K562 (cell line): ENCODE measurements around the gene AMN1. TPM values are rescaled to one million over a fixed set of nuclear protein-coding genes. Genes with fewer than 3 reads are reported as not detected.

Source experiments
- ATAC-seq: fragments of 200-7000 bp; cut with Tn5 transposase; 3 replicates; pipeline ENCODE4 v1.9.1; 2020; ENCODE audit warnings: moderate library complexity
- BruUV-seq: library from RNA; stranded (reverse); fragments of 400-500 nt; replicated peaks from 2 replicates; lab custom pipeline; 2021; lab: Mats Ljungman, UMichigan
- CTCF ChIA-PET: fragments of 300-600 bp; formaldehyde crosslinking; extraction: SDS; loops from one replicate; lab custom pipeline; 2021; ENCODE audit warnings: low intra/inter-chr PET ratio; lab: Yijun Ruan, JAX
- POLR2A ChIA-PET: fragments of 300-600, 350-650 bp; sonication (Branson Sonifier 250); formaldehyde crosslinking; extraction: SDS; loops from one replicate; lab custom pipeline; 2021; ENCODE audit warnings: antibody characterized with exemption, inconsistent platforms; lab: Yijun Ruan, JAX
- DNase-seq, 4 experiments: peaks; one replicate each; pipeline versions ENCODE4 v3.0.0 to v3.0.0-alpha.2; 2011 to 2018; ENCODE audit warnings: low spot score in 3 of 4, mixed read lengths in 3 of 4; ENCODE audit errors: extremely low read depth in 1 of 4
- FAIRE-seq: peaks from 2 replicates; lab custom pipeline; 2011; peaks lifted over from hg19 to GRCh38; lab: Jason Lieb, UNC
- H2AFZ ChIP-seq: 2 replicates; pipeline ENCODE4 v1.6.0; 2011; ENCODE audit warnings: low read depth, low read length, control low read depth, inconsistent platforms
- H3K27ac ChIP-seq: fragments of 200-600 bp; 3 replicates; pipeline ENCODE4 v1.8.0; 2011; ENCODE audit warnings: low read depth, mild to moderate bottlenecking, control low read depth, inconsistent platforms, low read length, moderate library complexity, mixed read lengths; ENCODE audit errors: extremely low read depth
- H3K27me3 ChIP-seq, 2 experiments: fragments of 300-600 bp in 1 of 2; 2 replicates in 1 of 2; 3 replicates in 1 of 2; pipeline versions ENCODE4 v1.6.0 to v1.8.0; 2011; ENCODE audit warnings: inconsistent platforms in 2 of 2, low read length in 2 of 2, mild to moderate bottlenecking in 1 of 2, mixed read lengths in 1 of 2, moderate library complexity in 1 of 2; ENCODE audit not compliant: control insufficient read depth in 2 of 2, insufficient read depth in 2 of 2
- H3K36me3 ChIP-seq: fragments of 300-600 bp; 3 replicates; pipeline ENCODE4 v1.8.0; 2011; ENCODE audit warnings: mild to moderate bottlenecking, low read length, inconsistent platforms; ENCODE audit not compliant: control insufficient read depth, insufficient read depth
- H3K4me1 ChIP-seq, 2 experiments: fragments of 200-600 bp in 1 of 2; replicated peaks in 1 of 2; 2 replicates in 1 of 2; 3 replicates in 1 of 2; pipeline versions ENCODE4 v1.5.1 to v1.8.0; 2011; ENCODE audit warnings: inconsistent platforms in 2 of 2, low read length in 2 of 2, mild to moderate bottlenecking in 1 of 2, mixed read lengths in 1 of 2, moderate library complexity in 1 of 2; ENCODE audit not compliant: control insufficient read depth in 2 of 2, insufficient read depth in 2 of 2
- H3K4me2 ChIP-seq: 2 replicates; pipeline ENCODE4 v1.6.1; 2011; ENCODE audit warnings: low read length, control low read depth, inconsistent platforms, mixed read lengths; ENCODE audit not compliant: insufficient read depth
- H3K4me3 ChIP-seq: fragments of 200-600 bp; sonication (generic), shearing (Covaris generic); 2 replicates; pipeline ENCODE4 v1.5.1; 2016; ENCODE audit warnings: control low read depth, inconsistent platforms
- H3K79me2 ChIP-seq: fragments of 200-600 bp; 3 replicates; pipeline ENCODE4 v1.8.0; 2011; ENCODE audit warnings: low read length, inconsistent platforms; ENCODE audit not compliant: control insufficient read depth, insufficient read depth
- H3K9ac ChIP-seq, 2 experiments: 2 replicates each; pipeline versions ENCODE4 v1.6.0 to v1.6.1; 2011; ENCODE audit warnings: low read depth in 2 of 2, low read length in 2 of 2, control low read depth in 1 of 2, inconsistent platforms in 1 of 2, mild to moderate bottlenecking in 1 of 2, mixed read lengths in 1 of 2; ENCODE audit not compliant: insufficient read depth in 1 of 2
- H3K9me1 ChIP-seq: one replicate; pipeline ENCODE4 v1.6.0; 2011; ENCODE audit warnings: inconsistent platforms, mild to moderate bottlenecking, low read length, moderate library complexity; ENCODE audit not compliant: control insufficient read depth, insufficient read depth
- H3K9me3 ChIP-seq: replicated peaks from 2 replicates; pipeline ENCODE4 v1.5.1; 2011; ENCODE audit warnings: low read depth, low read length, inconsistent platforms; ENCODE audit not compliant: control insufficient read depth, insufficient read depth
- H4K20me1 ChIP-seq: replicated peaks from 2 replicates; pipeline ENCODE4 v1.6.1; 2011; ENCODE audit warnings: low read length, inconsistent platforms, mixed read lengths; ENCODE audit not compliant: control insufficient read depth, insufficient read depth
- CREM ChIP-seq: IDR thresholded peaks from 2 replicates; pipeline ENCODE4 v1.6.1; 2014; ENCODE audit warnings: antibody characterized with exemption, low read depth
- E2F8 ChIP-seq: fragments of 450-650 bp; IDR thresholded peaks from 2 replicates; pipeline ENCODE4 v1.7.1; 2018; ENCODE audit warnings: mild to moderate bottlenecking, low read depth; ENCODE audit not compliant: partially characterized antibody
- HDAC2 ChIP-seq: fragments of 450-650 bp; IDR thresholded peaks from 2 replicates; pipeline ENCODE4 v1.6.1; 2016; ENCODE audit warnings: mild to moderate bottlenecking
- MXI1 ChIP-seq: IDR thresholded peaks from 2 replicates; pipeline ENCODE4 v1.6.1; 2011; ENCODE audit warnings: low read depth, mild to moderate bottlenecking, improper control_type of control experiment, low read length
- POLR2AphosphoS5 ChIP-seq: IDR thresholded peaks from 2 replicates; pipeline ENCODE4 v1.6.1; 2011; ENCODE audit warnings: mild to moderate bottlenecking, low read depth, low read length, moderate library complexity; ENCODE audit not compliant: control insufficient read depth, insufficient read depth
- SP2 ChIP-seq: IDR thresholded peaks from 2 replicates; pipeline ENCODE4 v1.6.1; 2011; ENCODE audit warnings: mild to moderate bottlenecking, low read depth, low read length, moderate library complexity; ENCODE audit not compliant: poor library complexity, severe bottlenecking; ENCODE audit errors: extremely low read depth
- SRSF1 ChIP-seq: fragments of 200-400 bp; formaldehyde crosslinking; IDR thresholded peaks from 2 replicates; pipeline ENCODE4 v1.6.1; 2017; ENCODE audit warnings: mild to moderate bottlenecking, low read depth, low read length, moderate library complexity
- TRIM28 ChIP-seq: fragments of 450-650 bp; IDR thresholded peaks from 2 replicates; pipeline ENCODE4 v1.6.1; 2017
- YY1 ChIP-seq, 3 experiments: IDR thresholded peaks; 2 replicates each; pipeline ENCODE4 v1.6.1; 2011; ENCODE audit warnings: low read length in 2 of 3, mild to moderate bottlenecking in 2 of 3, moderate library complexity in 2 of 3, borderline replicate concordance in 1 of 3, control low read depth in 1 of 3, low read depth in 1 of 3; ENCODE audit not compliant: insufficient read depth in 3 of 3, insufficient replicate concordance in 2 of 3, control insufficient read depth in 1 of 3, insufficient read length in 1 of 3; ENCODE audit errors: extremely low read depth in 1 of 3
- ZNF175 ChIP-seq: fragments of 200-800 bp; sonication (Bioruptor generic); IDR thresholded peaks from 2 replicates; pipeline ENCODE4 v1.6.1; 2016; ENCODE audit warnings: low read depth, mild to moderate bottlenecking, missing genetic modification characterization, missing compliant biosample characterization
- ZNF239 ChIP-seq: fragments of 250-450 bp; sonication (Bioruptor Pico); IDR thresholded peaks from 2 replicates; pipeline ENCODE4 v1.4.0; 2020; ENCODE audit warnings: mild to moderate bottlenecking
- ZNF431 ChIP-seq: sonication (generic); formaldehyde crosslinking; IDR thresholded peaks from 2 replicates; pipeline ENCODE4 v1.8.0; 2022; ENCODE audit warnings: mild to moderate bottlenecking, missing genetic modification reagents
- ZNF785 ChIP-seq: fragments of 250-450 bp; sonication (Bioruptor Pico); IDR thresholded peaks from 2 replicates; pipeline ENCODE4 v1.4.0; 2020; ENCODE audit warnings: mild to moderate bottlenecking
- WGBS: fragments of 100-300 bp; shearing (Covaris generic); methylation state at CpG from one replicate; pipeline ENCODE4 v1.1.6; 2016; ENCODE audit warnings: low coverage, mixed read lengths; ENCODE audit not compliant: insufficient coverage; ENCODE audit errors: missing lambda C conversion rate; 5-methylcytosine and 5-hydroxymethylcytosine counted together
- in situ Hi-C: fragments of 300-500 bp; cut with MboI; formaldehyde crosslinking; loops from 4 replicates; pipeline ENCODE4 v1.15.0; 2018; ENCODE audit warnings: inconsistent platforms, mixed read lengths
- intact Hi-C: fragments of 100-400 bp; cut with micrococcal nuclease; formaldehyde crosslinking; loops from 2 replicates; pipeline ENCODE4 v1.14.2; 2022
- polyA plus RNA-seq, 8 experiments: library from polyadenylated mRNA; depleted of rRNA in 4 of 8; stranded (reverse) in 5 of 8; unstranded in 3 of 8; fragments of >200 nt; fragmentation: Nextera tagmentation in 2 of 8; fragmentation: Illumina TruSeq in 1 of 8; extraction: Ambion mirVana in 2 of 8; extraction: Trizol in 1 of 8; gene quantifications; 2 replicates each; pipeline versions ENCODE4 v1.2.1 to v1.2.3, GENCODE V29; 2011 to 2014; ENCODE audit warnings: inconsistent platforms in 1 of 8, missing spikeins in 1 of 8
- total RNA-seq, 7 experiments: library from RNA; depleted of rRNA in 6 of 7; stranded (reverse); fragments of >200 nt in 6 of 7; fragmentation: Illumina TruSeq in 2 of 7; extraction: Trizol in 2 of 7; gene quantifications; 2 replicates each; pipeline versions ENCODE4 v1.2.1 to v1.2.3, GENCODE V29; 2011 to 2021; ENCODE audit warnings: low replicate concordance in 1 of 7
- TF ChIP-seq, protein P1 (sequence below): fragments of 450-650 bp; IDR thresholded peaks from 2 replicates; pipeline ENCODE4 v1.6.1; 2017; ENCODE audit warnings: mild to moderate bottlenecking, moderate library complexity
- TF ChIP-seq, protein P2 (sequence below): sonication (generic); formaldehyde crosslinking; IDR thresholded peaks from 2 replicates; pipeline ENCODE4 v1.8.0; 2022; ENCODE audit warnings: mild to moderate bottlenecking, missing genetic modification reagents, borderline replicate concordance

AMN1 gene
- total and polyA plus RNA-seq, 9 of the 15 experiments (the other 6 are each of a cell fraction or from before 2014, with no cell fraction given): 5.2 to 27.6 (median 13.0) TPM

DNA sequence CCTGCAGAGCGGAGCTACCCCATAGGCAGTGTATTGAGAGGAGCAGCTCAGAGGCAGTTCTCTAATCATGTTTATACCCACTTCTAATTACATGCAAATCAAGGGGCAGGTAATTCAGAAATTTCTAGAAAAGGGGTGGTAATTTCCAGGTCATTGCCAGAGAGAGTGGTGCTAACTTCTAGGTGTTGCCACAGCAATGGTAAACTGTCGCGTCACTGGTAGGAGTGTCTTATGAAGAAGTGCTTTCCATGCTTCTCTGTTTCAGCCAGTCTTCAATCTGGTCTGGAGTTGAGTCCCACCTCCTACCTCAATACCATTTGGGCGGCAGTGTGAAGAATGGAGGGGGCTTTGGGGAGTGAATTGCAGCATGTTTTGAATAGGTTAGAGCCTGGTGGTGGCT is 8.5 kb upstream of the AMN1 start:
- H3K79me2 ChIP-seq: no peaks in the 10 kb centered on the region
- H3K9me3 ChIP-seq: no peaks in the 10 kb centered on the region
- FAIRE-seq (peak; percentile 40), DNase-seq (peak in 1 of 4 experiments; percentile 56), ATAC-seq (peak; percentile 38)
- in situ Hi-C loops (no loop called here), intact Hi-C loops (no loop called here)
- H3K27ac ChIP-seq: peak overlapping the region; percentile 67; the same call in 2 of the 3 replicates
- BruUV-seq: no TSS peak
- no peak overlapping the region for H3K4me2 ChIP-seq
- no peaks in the 10 kb centered on the region for H3K9me1 ChIP-seq
- ChIA-PET POLR2A (interaction anchor here (0.8 to 2.4 kb wide), 3 partner anchors 9 to 12 kb away, joined by 3 to 9 read pairs (median 4); partner anchors contain the start of gene AMN1), CTCF (no interaction called here)
- WGBS: 47% methylated on average over 4 of the region's 4 CpGs
- no peaks in the 10 kb centered on the region for H3K27me3 ChIP-seq
- H4K20me1 ChIP-seq: no peaks in the 10 kb centered on the region
- no peaks in the 10 kb centered on the region for H3K36me3 ChIP-seq
- no peak overlapping the region for H3K4me3 ChIP-seq
- H3K9ac ChIP-seq: peak overlapping the region in 1 of 2 experiments; percentile 53; a peak in 1 of 4 replicates
- H3K4me1 ChIP-seq: peaks cover 7 to 46% of the 10 kb centered on the region in 2 experiments; a peak in 4 of 5 replicates
- H2AFZ ChIP-seq: peak overlapping the region; percentile 65
- TF ChIP-seq MXI1 (0 out of 2 replicates have a peak, but pooled peaks have one; percentile 19), HDAC2 (no peak), CREM (0 out of 2 replicates have a peak, but pooled peaks have one; percentile 21), POLR2AphosphoS5 (no peak), ZNF431 (CRISPR knock-in tag) (no peak), TRIM28 (no peak), ZNF785 (CRISPR knock-in tag) (no peak), YY1 (IDR thresholded peaks at IDR 0.05; ENCODE audit: borderline replicate concordance in 1 of 3, control insufficient read depth in 1 of 3, extremely low read depth in 1 of 3, insufficient read depth in 3 of 3, insufficient read length in 1 of 3, insufficient replicate concordance in 2 of 3, low read depth in 1 of 3, low read length in 2 of 3) (no peak), SP2 (no peak), ZNF175 (CRISPR knock-in tag) (peak; percentile 20; the same call in 1 of the 2 replicates), ZNF239 (CRISPR knock-in tag) (no peak), E2F8 (no peak), SRSF1 (no peak)
- TF ChIP-seq, protein P1, sequence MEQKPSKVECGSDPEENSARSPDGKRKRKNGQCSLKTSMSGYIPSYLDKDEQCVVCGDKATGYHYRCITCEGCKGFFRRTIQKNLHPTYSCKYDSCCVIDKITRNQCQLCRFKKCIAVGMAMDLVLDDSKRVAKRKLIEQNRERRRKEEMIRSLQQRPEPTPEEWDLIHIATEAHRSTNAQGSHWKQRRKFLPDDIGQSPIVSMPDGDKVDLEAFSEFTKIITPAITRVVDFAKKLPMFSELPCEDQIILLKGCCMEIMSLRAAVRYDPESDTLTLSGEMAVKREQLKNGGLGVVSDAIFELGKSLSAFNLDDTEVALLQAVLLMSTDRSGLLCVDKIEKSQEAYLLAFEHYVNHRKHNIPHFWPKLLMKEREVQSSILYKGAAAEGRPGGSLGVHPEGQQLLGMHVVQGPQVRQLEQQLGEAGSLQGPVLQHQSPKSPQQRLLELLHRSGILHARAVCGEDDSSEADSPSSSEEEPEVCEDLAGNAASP: no peak
- TF ChIP-seq, protein P2, sequence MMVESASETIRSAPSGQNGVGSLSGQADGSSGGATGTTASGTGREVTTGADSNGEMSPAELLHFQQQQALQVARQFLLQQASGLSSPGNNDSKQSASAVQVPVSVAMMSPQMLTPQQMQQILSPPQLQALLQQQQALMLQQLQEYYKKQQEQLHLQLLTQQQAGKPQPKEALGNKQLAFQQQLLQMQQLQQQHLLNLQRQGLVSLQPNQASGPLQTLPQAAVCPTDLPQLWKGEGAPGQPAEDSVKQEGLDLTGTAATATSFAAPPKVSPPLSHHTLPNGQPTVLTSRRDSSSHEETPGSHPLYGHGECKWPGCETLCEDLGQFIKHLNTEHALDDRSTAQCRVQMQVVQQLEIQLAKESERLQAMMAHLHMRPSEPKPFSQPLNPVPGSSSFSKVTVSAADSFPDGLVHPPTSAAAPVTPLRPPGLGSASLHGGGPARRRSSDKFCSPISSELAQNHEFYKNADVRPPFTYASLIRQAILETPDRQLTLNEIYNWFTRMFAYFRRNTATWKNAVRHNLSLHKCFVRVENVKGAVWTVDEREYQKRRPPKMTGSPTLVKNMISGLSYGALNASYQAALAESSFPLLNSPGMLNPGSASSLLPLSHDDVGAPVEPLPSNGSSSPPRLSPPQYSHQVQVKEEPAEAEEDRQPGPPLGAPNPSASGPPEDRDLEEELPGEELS (CRISPR knock-in tag): no peak
